ENCODE results near the gene LRCH4. TPM values are rescaled to one million over a fixed set of nuclear protein-coding genes. Genes with fewer than 3 reads are reported as not detected.

Gene LRCH4
- total and polyA plus RNA-seq, 2 of the 13 experiments (the other 11 are each of a cell fraction or from before 2014, with no cell fraction given): 7.0 to 9.3 TPM

DNA sequence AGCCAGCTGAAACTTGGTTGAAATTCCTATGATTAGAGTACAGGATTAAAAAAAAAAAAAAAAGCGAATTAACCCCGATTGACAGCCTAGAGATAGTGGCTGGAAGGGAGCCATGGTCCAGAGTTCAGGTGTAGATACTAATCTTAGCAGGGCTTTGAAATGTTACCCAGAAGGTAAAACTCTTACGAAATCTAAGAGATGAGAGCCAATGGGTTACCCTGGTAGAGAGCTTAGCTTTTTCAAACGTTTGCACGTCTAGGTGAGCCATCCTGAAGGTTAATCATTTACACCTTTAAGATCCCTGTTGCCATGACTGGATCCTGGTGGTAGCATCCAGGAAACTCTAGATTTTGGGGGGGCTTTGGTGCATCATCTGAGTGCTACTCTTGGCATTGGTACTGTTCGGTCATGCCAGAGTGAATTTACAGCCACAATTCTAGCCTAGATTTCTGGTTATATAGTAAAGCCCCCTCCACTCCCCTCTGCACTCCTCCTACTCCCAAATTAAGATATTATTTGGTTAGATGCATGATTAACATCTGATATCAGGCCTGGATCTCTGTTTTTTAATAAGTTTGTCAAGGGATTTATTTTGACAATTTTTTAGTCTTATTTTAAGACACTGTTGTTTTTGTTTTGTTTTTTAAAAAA lies 45.7 kb downstream of the LRCH4 start (continued):
- TF ChIP-seq, protein P1, sequence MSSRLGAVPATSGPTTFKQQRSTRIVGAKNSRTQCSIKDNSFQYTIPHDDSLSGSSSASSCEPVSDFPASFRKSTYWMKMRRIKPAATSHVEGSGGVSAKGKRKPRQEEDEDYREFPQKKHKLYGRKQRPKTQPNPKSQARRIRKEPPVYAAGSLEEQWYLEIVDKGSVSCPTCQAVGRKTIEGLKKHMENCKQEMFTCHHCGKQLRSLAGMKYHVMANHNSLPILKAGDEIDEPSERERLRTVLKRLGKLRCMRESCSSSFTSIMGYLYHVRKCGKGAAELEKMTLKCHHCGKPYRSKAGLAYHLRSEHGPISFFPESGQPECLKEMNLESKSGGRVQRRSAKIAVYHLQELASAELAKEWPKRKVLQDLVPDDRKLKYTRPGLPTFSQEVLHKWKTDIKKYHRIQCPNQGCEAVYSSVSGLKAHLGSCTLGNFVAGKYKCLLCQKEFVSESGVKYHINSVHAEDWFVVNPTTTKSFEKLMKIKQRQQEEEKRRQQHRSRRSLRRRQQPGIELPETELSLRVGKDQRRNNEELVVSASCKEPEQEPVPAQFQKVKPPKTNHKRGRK (CRISPR knock-in tag; IDR thresholded peaks at IDR 0.05): no peak
- TF ChIP-seq ZNF850 (CRISPR knock-in tag; conservative IDR thresholded peaks at IDR 0.05) (no peak; the same call in 1 of the 2 replicates), MED1 (CRISPR knock-in tag; IDR thresholded peaks at IDR 0.05) (peak; percentile 94), LCORL (IDR thresholded peaks at IDR 0.05) (no peak), LCORL (CRISPR knock-in tag; IDR thresholded peaks at IDR 0.05) (peak; percentile 66; the same call in 1 of the 2 replicates), ZNF816 (CRISPR knock-in tag; IDR thresholded peaks at IDR 0.05; ENCODE audit: borderline replicate concordance) (no peak), SATB2 (CRISPR knock-in tag; IDR thresholded peaks at IDR 0.05) (no peak), MED13 (CRISPR knock-in tag; IDR thresholded peaks at IDR 0.05) (peak; percentile 71), CHD4 (IDR thresholded peaks at IDR 0.05; ENCODE audit: borderline replicate concordance, low read length) (peak; percentile 78; the same call in 1 of the 2 replicates), POLR2A (IDR thresholded peaks at IDR 0.05; ENCODE audit: insufficient read depth in 1 of 2, low read depth in 2 of 2, low read length in 2 of 2) (peak in 1 of 2 experiments; percentile 54; a peak in 3 of 4 replicates), PPARG (CRISPR knock-in tag; conservative IDR thresholded peaks at IDR 0.05) (peak; percentile 61; the same call in 1 of the 2 replicates), NR2F6 (IDR thresholded peaks at IDR 0.05) (peak; percentile 78), NR2F6 (CRISPR knock-in tag; IDR thresholded peaks at IDR 0.05) (peak; percentile 60), ZNF605 (CRISPR knock-in tag; IDR thresholded peaks at IDR 0.05) (peak; percentile 13; the same call in 1 of the 2 replicates), SMAD3 (CRISPR knock-in tag; IDR thresholded peaks at IDR 0.05) (peak; percentile 85), POLR2AphosphoS5 (IDR thresholded peaks at IDR 0.05; ENCODE audit: low read depth, low read length) (0 out of 2 replicates have a peak, but pooled peaks have one; percentile 21), ZNF629 (CRISPR knock-in tag; conservative IDR thresholded peaks at IDR 0.05) (no peak), ZNF138 (CRISPR knock-in tag; IDR thresholded peaks at IDR 0.05; ENCODE audit: low read depth) (no peak), RBM22 (optimal IDR thresholded peaks at IDR 0.05; ENCODE audit: low read length) (no peak), ELF3 (CRISPR knock-in tag; IDR thresholded peaks at IDR 0.05) (peak; percentile 81), ZNF20 (CRISPR knock-in tag; IDR thresholded peaks at IDR 0.05) (no peak), TOPORS (CRISPR knock-in tag; IDR thresholded peaks at IDR 0.05) (no peak)
- TF ChIP-seq, protein P2, sequence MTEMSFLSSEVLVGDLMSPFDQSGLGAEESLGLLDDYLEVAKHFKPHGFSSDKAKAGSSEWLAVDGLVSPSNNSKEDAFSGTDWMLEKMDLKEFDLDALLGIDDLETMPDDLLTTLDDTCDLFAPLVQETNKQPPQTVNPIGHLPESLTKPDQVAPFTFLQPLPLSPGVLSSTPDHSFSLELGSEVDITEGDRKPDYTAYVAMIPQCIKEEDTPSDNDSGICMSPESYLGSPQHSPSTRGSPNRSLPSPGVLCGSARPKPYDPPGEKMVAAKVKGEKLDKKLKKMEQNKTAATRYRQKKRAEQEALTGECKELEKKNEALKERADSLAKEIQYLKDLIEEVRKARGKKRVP (CRISPR knock-in tag; IDR thresholded peaks at IDR 0.05): no peak; a peak in 1 of 4 replicates
- TF ChIP-seq, protein P3, sequence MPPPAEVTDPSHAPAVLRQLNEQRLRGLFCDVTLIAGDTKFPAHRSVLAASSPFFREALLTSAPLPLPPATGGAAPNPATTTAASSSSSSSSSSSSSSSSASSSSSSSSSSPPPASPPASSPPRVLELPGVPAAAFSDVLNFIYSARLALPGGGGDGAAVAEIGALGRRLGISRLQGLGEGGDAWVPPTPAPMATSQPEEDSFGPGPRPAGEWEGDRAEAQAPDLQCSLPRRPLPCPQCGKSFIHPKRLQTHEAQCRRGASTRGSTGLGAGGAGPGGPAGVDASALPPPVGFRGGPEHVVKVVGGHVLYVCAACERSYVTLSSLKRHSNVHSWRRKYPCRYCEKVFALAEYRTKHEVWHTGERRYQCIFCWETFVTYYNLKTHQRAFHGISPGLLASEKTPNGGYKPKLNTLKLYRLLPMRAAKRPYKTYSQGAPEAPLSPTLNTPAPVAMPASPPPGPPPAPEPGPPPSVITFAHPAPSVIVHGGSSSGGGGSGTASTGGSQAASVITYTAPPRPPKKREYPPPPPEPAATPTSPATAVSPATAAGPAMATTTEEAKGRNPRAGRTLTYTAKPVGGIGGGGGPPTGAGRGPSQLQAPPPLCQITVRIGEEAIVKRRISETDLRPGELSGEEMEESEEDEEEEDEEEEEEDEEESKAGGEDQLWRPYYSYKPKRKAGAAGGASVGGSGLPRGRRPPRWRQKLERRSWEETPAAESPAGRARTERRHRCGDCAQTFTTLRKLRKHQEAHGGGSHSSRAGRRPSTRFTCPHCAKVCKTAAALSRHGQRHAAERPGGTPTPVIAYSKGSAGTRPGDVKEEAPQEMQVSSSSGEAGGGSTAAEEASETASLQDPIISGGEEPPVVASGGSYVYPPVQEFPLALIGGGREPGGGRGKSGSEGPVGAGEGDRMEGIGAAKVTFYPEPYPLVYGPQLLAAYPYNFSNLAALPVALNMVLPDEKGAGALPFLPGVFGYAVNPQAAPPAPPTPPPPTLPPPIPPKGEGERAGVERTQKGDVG (CRISPR knock-in tag; IDR thresholded peaks at IDR 0.05; ENCODE audit: borderline replicate concordance): no peak

Data from HepG2 (cell line).